GM18505 (cell line): ENCODE measurements around the gene EFCAB5.
"Not testable (repeated sequence)": the region's sequence is repeated elsewhere in the genome, so short reads cannot be mapped to it uniquely, and the experiment has no call there.

Source experiments
- ATAC-seq: cut with Tn5 transposase; IDR thresholded peaks from one replicate; pipeline ENCODE4 v1.9.1; 2021; ENCODE audit not compliant: unreplicated experiment
- POLR2A ChIP-seq: IDR thresholded peaks from 4 replicates; pipeline ENCODE4 v1.6.1; 2011; ENCODE audit warnings: borderline replicate concordance; ENCODE audit not compliant: insufficient read depth, insufficient read length; ENCODE audit errors: extremely low read depth

EFCAB5 gene

DNA sequence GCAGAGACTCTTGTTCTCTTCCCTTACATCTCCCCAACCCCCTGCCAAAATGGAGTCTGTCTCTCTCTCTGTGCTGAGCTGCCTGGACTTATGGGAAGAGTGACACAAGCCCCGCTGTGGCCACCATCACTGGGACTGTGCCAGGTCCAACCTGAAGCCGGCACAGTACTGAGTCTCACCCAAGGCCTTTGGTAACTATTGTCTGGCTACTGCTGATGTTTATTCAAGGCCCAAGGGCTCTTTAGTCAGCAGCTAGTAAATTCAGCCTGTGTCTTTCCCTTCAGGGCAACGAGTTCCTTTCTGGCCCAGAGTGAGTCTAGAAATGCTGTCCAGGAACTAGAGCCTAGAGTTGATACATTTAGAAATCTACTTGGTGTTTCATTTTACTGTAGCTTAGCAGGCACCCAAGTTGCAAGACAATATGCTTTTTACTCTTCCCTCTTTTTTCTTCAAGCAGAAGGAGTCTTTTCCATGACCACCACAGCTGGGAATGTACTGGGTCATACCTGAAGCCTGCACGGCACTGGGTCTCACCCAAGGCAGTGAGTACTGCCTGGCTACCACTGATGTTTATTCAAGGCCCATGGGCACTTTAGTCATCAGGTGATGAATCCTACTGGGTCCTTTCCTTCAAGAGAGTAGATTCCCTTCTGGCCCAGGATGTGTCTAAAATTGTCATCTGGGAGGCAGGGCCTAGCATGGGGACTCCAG, 17.7 kb downstream of the EFCAB5 start:
- ATAC-seq = no peak
- TF ChIP-seq POLR2A = no peak

DNA sequence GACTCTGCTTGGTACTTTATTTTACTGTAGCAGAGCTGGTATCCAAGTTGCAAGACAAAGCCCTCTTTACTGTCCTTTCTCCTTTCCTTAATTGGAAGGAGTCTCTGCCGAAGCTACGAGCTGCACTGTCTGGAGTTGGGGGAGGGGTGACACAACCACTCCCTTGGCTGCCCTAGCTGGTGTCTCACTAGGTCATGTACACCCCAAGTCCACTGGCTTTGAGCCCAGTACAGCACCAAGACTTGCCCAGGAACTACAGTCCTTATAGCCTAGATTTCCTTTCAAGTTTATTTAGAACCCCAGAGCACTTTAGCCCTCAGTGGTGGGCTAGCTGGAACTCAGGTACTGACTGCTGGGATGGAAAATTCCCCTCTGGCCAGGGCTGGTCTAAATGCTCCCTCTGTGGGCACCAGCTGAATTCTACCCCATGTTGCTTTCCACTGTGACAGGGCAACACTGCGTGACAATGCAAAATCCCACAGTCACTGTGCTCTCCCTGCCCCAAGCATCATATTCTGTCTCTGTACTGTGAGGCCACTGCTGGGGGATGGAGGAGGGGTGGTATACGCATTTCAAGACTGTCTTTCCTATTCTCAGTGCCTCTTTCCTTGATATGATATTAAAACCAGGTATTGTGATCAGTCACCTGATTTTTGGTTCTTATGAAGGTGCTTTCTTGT, 18.4 kb downstream of the EFCAB5 start:
- TF ChIP-seq POLR2A = no peak
- ATAC-seq = no peak

DNA sequence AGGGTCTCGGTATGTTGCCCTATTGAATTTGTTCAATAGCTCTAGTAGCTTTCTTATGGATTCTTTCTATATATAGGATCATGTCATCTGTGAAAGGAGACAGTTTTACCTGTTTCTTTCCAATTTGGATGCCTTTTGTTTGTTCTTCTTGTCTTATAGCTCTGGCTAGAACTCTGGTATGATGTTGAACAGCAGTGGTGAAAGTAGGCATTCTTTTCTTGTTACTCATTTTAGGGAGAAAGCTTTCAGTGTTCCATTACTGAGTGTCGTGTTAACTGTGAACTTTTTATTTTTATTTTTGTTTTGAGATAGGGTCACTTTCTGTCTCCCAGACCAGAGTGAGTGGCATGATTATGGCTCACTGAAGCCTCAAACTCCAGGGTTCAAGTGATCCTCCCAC, 21.2 kb downstream of the EFCAB5 start:
- TF ChIP-seq POLR2A = no peak
- ATAC-seq = no peak

DNA sequence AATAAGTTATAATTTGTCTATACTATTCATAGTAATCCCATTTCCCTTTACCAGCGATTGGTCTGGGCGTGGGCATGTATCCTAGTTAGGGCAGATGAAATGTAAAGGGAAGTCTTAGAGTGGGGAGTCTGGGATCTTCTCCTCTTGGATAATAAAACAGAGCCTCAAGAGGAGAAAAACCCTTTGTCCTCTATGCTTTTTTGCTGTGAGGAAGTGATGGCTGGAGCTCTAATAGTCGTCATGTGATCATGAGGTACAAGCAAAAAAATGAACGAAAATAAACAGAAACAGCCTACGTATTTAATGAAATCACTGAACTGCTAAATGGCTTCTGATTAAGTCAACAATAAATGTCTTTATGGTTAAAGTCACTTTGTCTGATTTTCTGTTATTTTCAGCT, 26.8 kb downstream of the EFCAB5 start:
- ATAC-seq = no peak
- TF ChIP-seq POLR2A = no peak

DNA sequence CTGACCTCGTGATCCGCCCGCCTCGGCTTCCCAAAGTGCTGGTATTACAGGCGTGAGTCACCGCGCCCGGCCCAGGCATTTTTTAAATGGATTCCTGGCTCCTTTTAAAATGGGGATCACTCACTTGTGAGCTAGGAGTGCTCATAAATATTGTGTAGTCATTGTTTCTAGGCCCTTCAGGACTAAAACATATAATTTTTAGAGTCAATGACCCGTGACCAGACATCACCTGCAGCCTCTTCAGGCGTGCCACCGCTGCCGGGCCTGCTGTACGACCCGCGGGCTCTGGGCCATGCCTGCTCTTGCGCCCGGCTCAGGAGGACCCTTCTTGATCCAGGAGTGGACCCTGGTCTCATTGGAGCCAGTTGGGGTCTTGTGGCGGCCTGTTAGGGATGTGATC, 30.8 kb downstream of the EFCAB5 start:
- no peak for TF ChIP-seq POLR2A

DNA sequence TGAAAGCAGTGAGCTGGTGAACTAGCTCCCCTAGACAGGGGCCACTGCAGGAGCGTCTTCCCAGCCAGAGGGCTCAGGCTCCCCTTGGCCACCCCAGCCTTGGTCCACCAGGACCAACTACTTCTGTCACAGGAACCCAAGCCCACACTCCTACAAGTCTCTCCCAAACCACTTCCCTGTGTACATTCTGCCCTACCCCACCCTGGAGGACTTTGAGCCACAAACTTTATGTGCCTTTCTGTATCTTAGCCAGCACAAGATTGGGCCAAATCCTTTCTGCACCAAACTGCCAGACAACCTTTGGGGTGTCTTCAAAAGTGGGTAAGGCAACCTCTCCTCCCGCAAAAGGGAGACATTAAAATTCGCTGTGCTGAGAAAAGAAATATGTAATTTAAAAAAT, 31.6 kb downstream of the EFCAB5 start:
- no peak for TF ChIP-seq POLR2A
- ATAC-seq = no peak

More for the DNA sequence above, 30.8 kb downstream of the EFCAB5 start:
- ATAC-seq = no peak

DNA sequence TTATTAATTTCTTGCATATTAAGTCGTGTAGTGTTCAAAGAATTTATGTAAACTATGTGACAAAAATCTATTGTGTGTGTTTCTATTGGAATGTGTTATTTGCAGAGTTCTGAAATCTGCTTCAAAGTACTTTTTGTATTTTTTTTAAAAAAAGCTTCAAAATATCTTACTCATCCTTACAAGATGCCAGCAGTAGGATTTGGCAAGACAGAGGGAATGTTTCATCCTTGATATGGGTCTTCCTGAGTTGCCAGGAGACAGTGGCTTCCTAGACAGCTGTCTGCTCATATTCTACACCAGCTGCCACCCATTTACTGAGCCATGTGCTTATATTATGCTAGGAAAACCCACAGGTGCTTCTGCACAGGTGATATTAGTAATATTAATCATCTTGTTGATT, 36.4 kb downstream of the EFCAB5 start:
- TF ChIP-seq POLR2A = no peak
- ATAC-seq = no peak

DNA sequence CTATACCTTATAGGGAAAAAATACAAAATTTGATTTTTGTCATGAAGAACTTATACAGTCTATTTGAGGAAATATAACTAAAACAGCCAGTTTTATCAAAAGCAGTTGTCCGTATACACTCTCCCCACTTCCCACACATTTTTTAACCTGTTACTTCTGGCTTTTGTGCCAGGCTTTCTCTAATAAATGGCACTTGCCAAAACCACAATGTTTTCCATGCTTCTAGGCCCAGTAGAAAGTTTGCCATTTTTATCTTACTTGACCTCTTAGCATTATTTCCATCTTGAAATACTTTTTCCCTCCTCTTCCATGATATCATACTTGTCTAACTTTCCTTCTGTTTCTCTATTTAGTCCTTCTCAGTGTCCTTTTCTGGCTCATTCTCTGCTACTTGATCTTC, 38.8 kb downstream of the EFCAB5 start:
- TF ChIP-seq POLR2A = no peak
- ATAC-seq = no peak

DNA sequence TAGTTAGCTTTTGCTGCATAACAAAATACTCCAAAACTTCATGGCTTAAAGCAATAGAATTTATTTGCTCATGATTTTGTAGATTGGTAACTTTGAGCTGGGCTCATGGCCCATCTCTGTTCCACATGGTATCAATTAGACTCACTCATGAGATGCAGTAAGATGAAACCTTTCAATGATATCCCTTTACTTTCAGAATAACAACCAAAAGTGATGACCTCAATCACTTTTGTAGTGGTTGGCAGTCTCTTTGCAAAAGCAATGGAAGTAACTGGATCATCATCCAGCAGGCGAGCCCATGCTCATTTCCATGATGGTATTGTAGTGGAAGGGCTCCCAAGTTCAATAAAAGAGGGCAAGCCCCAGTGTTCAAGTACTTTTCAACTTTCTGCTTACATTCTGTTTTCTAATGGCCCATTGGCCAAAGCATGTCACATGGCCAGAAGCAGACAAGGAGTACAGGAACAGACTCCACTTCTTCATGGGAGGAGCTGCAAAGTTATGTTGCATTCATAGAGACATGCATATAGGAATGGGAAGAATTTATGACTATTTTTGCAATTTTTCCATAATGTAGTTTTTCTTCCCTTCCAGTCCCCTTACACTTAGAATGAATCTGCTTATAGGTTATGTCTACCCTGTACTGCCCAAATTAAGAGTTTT, 41.7 kb downstream of the EFCAB5 start:
- no peak for ATAC-seq
- TF ChIP-seq POLR2A = no peak

DNA sequence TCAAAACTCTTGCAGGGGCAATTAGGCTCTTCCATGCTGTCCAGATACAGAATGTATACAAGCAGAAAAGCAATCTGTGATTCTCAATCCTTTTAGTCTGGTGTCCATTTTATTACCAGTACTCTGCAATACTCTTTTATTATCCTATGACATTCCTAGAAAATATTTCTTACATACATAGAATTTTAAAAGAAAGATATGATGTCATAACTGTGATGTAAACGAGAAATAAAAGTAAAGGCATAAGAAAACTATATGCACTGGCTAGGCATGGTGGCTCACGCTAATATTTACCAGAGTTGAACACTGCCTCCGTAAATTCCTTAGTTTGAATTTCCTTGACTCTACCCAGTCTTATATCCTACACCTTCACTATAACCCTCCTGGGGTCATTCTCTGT, 55.0 kb downstream of the EFCAB5 start:
- TF ChIP-seq POLR2A = no peak
- no peak for ATAC-seq

DNA sequence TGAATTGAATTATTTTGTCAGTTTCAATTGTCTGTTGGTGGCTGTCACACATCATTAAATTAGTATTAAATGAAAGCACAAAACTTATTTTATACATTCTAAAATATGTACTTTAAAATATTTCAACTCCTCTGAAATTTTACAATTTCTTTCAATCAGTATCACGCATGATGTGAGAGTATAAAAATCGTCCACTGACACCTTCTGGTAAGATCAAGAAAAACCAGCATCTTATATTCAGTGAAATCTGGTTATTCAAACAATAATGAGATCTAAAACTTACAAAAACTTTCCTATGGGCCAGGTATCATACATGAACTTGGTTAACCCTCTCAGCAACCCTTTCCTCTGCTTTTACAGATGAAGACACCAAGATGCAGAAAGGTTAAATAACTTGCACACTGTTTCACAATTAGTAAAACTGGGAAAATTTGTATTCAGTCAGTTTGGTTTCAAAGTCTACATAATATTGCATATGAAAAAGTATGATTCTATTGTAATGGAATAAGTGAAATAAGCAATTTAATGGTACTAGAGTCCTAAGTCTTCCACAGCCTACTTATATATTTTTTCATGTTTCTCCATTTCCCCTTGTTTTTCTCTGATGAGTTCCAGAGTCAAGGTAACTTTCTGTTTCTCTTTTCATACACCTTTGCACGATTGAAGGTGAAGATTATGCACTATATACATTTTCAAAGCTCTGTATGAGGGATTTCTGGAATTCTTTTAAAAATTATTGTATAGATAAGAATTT, 58.7 kb downstream of the EFCAB5 start:
- no peak for TF ChIP-seq POLR2A
- no peak for ATAC-seq

DNA sequence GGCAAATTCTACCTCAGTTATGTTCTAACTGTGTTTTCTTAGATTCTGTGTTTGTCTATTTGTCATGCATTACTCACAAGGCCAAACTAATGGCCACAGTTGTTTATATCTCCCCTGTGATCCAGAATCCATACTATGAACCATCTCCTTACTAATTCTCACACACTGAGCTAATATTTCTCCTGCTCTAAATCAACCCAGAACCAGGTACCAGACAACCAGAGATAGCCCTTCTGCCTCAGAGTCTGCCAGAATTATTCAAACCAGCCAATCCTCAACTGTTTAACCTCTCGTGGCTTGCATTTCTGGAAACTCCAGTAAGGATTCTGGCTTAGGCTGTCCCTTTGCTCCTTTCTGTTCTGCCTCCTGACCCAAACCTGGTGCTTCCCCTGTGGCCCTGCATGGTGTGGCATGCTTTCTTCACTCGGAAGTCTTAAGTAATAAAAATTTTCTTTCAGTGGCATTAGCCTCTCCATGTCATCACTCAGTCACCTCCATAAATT, 59.4 kb downstream of the EFCAB5 start:
- no peak for TF ChIP-seq POLR2A
- ATAC-seq = no peak

DNA sequence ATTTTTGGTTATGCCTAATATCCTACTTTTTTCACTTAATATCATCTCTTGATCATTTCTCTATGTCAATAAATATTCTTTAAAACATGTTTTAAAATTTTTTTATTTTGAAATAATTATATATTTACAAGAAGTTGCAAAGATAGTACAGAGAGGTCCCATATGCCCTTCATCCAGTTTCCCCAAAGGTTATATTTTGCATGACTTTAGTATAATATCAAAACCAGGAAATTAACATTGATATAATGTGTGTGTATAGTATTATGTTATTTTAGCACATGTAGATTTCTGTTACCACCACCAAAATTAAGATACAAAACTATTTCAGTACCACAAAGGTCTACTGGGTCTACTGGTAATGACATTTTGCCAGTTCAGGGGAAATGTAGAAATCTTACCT, 60.7 kb downstream of the EFCAB5 start:
- TF ChIP-seq POLR2A = no peak

DNA sequence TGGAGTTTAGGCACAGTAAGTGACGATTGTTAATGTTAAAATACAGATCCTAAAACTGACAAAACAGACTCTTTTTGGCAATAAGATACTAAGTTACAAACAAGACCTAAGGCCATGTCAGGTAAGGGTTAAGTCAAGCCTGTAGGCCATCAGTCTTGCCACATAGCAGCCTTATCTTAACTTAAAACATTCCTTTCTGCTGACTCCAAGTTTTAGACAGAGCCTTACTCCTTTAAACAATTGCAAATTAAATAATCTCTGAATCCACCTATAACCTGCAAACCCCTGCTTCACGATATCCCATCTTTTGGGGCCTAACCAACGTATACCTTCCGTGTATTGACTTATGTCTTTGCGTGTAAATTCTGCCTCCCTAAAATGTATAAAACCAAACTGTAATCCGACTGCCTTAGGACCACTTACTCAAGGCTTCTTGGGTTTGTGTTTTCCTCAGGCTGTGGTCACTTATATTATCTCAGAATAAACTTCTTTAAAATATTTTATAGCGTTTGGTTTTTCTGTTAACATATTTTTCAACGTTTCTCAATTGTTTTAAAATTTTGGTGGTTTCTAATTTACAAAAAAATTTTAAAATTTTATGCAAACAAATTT, 64.4 kb downstream of the EFCAB5 start:
- no peak for TF ChIP-seq POLR2A

More for the DNA sequence above, 60.7 kb downstream of the EFCAB5 start:
- ATAC-seq = no peak

DNA sequence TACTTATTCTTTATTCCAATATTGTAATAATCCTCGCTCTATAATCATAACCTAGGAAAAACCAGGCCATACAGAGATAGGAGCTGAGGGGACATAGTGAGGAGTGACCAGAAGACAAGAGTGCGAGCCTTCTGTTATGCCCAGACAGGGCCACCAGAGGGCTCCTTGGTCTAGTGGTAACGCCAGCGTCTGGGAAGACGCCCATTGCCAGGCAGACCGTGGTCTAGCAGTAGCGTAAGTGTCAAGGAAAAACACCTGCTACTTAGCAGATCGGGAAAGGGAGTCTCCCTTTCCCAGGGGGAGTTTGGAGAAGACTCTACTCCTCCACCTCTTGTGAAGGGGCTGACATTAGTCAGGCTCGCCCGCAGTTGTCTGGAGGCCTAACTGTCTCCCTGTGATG, 70.5 kb downstream of the EFCAB5 start:
- ATAC-seq = not testable (repeated sequence)

More for the DNA sequence above, 64.4 kb downstream of the EFCAB5 start:
- ATAC-seq = no peak
